GM10248 (cell line): ENCODE measurements around the gene MYO1H.

Source experiments
- CTCF ChIA-PET: fragments of 300-600 bp; sonication (Branson Sonifier 250); formaldehyde crosslinking; extraction: SDS; loops from one replicate; lab custom pipeline; 2021; ENCODE audit warnings: antibody characterized with exemption; lab: Yijun Ruan, JAX
- POLR2A ChIA-PET: fragments of 350-650 bp; sonication (Branson Sonifier 250); formaldehyde crosslinking; extraction: SDS; loops from one replicate; lab custom pipeline; 2020; ENCODE audit warnings: antibody characterized with exemption; lab: Yijun Ruan, JAX
- DNase-seq: peaks from one replicate; pipeline ENCODE4 v3.0.0; 2012; ENCODE audit errors: extremely low spot score
- CTCF ChIP-seq: IDR thresholded peaks from 2 replicates; pipeline ENCODE4 v1.5.1; 2012; ENCODE audit warnings: mild to moderate bottlenecking, low read depth; ENCODE audit errors: extremely low read depth, missing control alignments, control extremely low read depth

Gene MYO1H

DNA sequence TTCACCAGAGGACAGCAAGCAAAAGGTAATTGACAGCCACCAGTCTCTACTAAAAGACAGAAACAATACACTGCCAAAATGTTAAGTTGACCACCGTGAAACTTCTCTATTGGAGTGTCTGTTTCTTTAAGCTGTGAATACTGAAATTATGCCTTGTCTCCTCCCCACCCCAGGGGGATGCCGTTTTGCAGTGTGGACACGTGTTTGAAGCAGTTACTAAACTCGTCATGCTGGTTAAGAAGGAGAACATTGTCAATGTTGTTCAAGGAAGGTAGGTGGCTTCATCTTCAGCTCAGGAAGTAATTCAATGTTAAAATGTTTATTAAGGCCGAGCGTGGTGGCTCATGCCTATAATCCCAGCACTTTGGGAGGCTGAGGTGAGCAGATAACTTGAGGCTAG, 96.6 kb downstream of the MYO1H start:
- TF ChIP-seq CTCF: no peak
- DNase-seq: no peak
- CTCF ChIA-PET: interaction anchor here (1.1 to 1.8 kb wide), 3 partner anchors 10 to 75 kb away, joined by 3 to 6 read pairs (median 4); no protein-coding TSS in a partner anchor
- POLR2A ChIA-PET: no interaction called here

DNA sequence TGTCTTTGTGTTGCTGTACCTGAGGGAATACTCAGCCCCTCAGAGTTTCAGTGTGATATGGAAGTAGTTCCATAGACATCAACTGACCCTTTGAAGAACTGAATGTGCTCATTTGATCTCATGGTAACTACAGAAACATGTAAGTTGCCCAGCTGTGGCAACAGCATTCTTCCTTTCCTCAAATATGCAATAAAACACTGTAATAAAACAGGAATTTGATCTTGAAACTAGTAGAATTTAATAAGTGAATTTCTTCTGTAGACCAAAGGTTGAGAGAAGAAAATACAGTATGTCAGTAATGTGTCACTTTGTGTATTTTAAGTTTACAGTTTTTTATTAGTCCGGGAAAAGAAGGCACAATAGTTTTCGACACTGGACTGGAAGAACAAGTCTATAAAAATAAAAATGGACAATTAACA, 97.5 kb downstream of the MYO1H start:
- ChIA-PET POLR2A (no interaction called here), CTCF (interaction anchor here (1.1 kb wide), 1 partner anchor 17 kb away, joined by 4 read pairs; no protein-coding TSS in a partner anchor)

DNA sequence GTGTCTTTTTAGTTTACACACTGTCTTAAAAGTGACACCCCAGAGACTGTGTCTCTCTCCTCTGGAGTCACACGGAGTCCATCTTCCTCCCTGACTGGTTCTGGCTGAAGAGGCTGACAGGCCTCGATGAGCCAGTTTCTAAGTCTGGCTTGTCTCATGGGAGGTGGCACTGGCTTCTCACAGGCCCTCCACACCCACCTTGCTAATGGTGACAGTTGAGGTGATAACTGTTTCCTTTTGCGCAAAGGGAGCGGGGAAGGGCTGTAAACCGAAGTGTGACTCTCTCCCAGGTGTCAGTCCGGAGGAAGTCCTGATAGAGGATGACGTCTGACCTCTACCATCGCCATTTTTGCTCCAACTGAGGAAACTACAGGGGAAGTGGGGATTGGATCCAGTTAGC, 99.2 kb downstream of the MYO1H start:
- TF ChIP-seq CTCF: no peak

More for the DNA sequence above, 97.5 kb downstream of the MYO1H start:
- no peak for TF ChIP-seq CTCF
- no peak for DNase-seq

GRCh38 chr12:109447482-109447881, 99.8 kb downstream of the MYO1H start:
- CTCF ChIA-PET: interaction anchor here (1.2 to 2.4 kb wide), 3 partner anchors 11 to 19 kb away, joined by 3 to 6 read pairs (median 4); no protein-coding TSS in a partner anchor
- POLR2A ChIA-PET: no interaction called here
- DNase-seq: no peak
- no peak for TF ChIP-seq CTCF

More for the DNA sequence above, 99.2 kb downstream of the MYO1H start:
- no peak for DNase-seq
- CTCF ChIA-PET: interaction anchor here (1.2 to 2.4 kb wide), 3 partner anchors 10 to 18 kb away, joined by 3 to 6 read pairs (median 4); no protein-coding TSS in a partner anchor
- POLR2A ChIA-PET: no interaction called here

- TF ChIP-seq CTCF: no peak
- ChIA-PET CTCF (interaction anchor here (1.2 to 2.4 kb wide), 3 partner anchors 11 to 20 kb away, joined by 3 to 6 read pairs (median 4); no protein-coding TSS in a partner anchor), POLR2A (no interaction called here)
- no peak for DNase-seq
These were observed 100.6 kb downstream of the MYO1H start for GRCh38 chr12:109448272-109448671.

- ChIA-PET POLR2A (no interaction called here), CTCF (interaction anchor here (1.2 to 1.7 kb wide), 3 partner anchors 12 to 21 kb away, joined by 3 to 5 read pairs (median 5); no protein-coding TSS in a partner anchor)
- TF ChIP-seq CTCF: no peak
- DNase-seq: no peak
These were observed 101.1 kb downstream of the MYO1H start for GRCh38 chr12:109448707-109449390.
